Effector memory CD4-positive, alpha-beta T cell (primary cell): ENCODE data around the gene CSE1L.

Experiments used
- DNase-seq, 3 donors: peaks; one replicate each; pipeline ENCODE4 v3.0.0-alpha.2; 2020
- H3K27ac ChIP-seq: 2 replicates; pipeline ENCODE4 v1.7.0; 2013; ENCODE audit warnings: mild to moderate bottlenecking, low read length, moderate library complexity; ENCODE audit not compliant: insufficient read depth, poor library complexity, severe bottlenecking
- H3K27me3 ChIP-seq: replicated peaks from 2 replicates; pipeline ENCODE4 v1.7.0; 2013; ENCODE audit warnings: mild to moderate bottlenecking, low read length; ENCODE audit not compliant: insufficient read depth, control insufficient read depth, poor library complexity, severe bottlenecking
- H3K36me3 ChIP-seq: 2 replicates; pipeline ENCODE4 v1.7.0; 2013; ENCODE audit warnings: mild to moderate bottlenecking, low read length, moderate library complexity; ENCODE audit not compliant: control insufficient read depth, insufficient read depth
- H3K4me1 ChIP-seq: 2 replicates; pipeline ENCODE4 v1.7.0; 2013; ENCODE audit warnings: low read length, mild to moderate bottlenecking; ENCODE audit not compliant: control insufficient read depth, insufficient read depth, poor library complexity, severe bottlenecking
- H3K4me3 ChIP-seq: 2 replicates; pipeline ENCODE4 v1.7.0; 2013; ENCODE audit warnings: low read length, low read depth, mild to moderate bottlenecking; ENCODE audit not compliant: insufficient read depth, poor library complexity, severe bottlenecking
- H3K9me3 ChIP-seq: 2 replicates; pipeline ENCODE4 v1.7.0; 2013; ENCODE audit warnings: mild to moderate bottlenecking, low read length, moderate library complexity; ENCODE audit not compliant: control insufficient read depth

Gene CSE1L

DNA sequence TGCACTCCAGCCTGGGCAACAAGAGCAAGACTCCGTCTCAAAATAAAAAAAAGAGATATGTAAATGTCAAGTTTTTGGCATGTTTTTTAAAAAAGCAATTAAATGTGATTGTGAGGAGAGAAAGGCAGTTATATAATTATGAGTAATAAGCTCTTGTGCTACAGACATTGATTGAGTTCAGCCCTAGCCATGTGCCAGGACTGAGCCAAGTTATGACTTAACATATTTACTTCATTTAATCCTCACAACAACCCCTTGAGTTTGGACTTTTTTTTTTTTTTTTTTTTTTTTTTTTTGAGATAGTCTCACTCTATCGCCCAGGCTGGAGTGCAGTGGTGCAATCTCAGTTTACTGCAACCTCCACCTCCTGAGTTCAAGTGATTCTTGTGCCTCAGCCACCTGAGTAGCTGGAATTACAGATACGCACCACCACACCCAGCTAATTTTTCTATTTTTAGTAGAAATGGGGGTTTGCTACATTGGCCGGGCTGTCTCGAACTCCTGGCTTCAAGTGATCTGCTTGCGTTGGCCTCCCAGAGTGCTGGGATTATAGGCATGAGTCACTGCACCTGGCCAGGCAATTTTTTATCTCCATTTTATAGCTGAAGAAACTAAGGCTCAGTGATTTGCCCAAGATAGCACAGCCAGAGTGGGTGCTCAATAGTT is 15.0 kb upstream of the CSE1L start:
- no peak for DNase-seq
- no peaks in the 10 kb centered on the region for H3K27me3 ChIP-seq
- no peak overlapping the region for H3K4me3 ChIP-seq
- no peaks in the 10 kb centered on the region for H3K4me1 ChIP-seq
- H3K9me3 ChIP-seq: no peaks in the 10 kb centered on the region
- no peak overlapping the region for H3K27ac ChIP-seq
- H3K36me3 ChIP-seq: peaks cover 52% of the 10 kb centered on the region

DNA sequence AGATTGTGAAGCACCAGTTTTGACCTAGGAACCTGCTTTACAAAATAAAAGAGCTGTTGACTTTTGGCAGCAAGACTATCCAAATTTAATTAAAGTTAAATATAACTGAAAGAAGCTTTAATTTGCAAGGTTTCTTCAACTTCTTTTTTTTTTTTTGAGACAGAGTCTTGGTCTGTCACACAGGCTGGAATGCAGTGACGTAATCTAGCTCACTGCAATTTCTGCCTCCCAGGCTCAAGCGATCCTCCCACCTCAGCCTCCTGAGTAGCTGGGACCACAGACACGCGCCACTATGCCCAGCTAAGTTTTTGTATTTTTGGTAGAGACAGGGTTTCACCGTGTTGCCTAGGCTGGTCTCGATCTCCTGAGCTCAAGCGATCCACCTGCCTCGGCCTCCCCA is 13.7 kb upstream of the CSE1L start:
- H3K9me3 ChIP-seq: no peaks in the 10 kb centered on the region
- no peaks in the 10 kb centered on the region for H3K27me3 ChIP-seq
- peaks cover 46% of the 10 kb centered on the region for H3K36me3 ChIP-seq
- H3K4me1 ChIP-seq: peaks cover under 1% of the 10 kb centered on the region
- H3K4me3 ChIP-seq: no peak overlapping the region
- DNase-seq: no peak
- no peak overlapping the region for H3K27ac ChIP-seq

GRCh38 chr20:49034070-49034732 is 11.9 kb upstream of the CSE1L start:
- Histone ChIP-seq H3K36me3 (peaks cover 30% of the 10 kb centered on the region), H3K9me3 (no peaks in the 10 kb centered on the region), H3K27me3 (no peaks in the 10 kb centered on the region), H3K4me3 (no peak overlapping the region), H3K27ac (no peak overlapping the region), H3K4me1 (peaks cover 14% of the 10 kb centered on the region)
- DNase-seq: no peak

GRCh38 chr20:49037962-49038387 is 8.1 kb upstream of the CSE1L start:
- H3K4me3 ChIP-seq: no peak overlapping the region
- peaks cover 14% of the 10 kb centered on the region for H3K4me1 ChIP-seq
- H3K27ac ChIP-seq: no peak overlapping the region
- peaks cover 20% of the 10 kb centered on the region for H3K36me3 ChIP-seq
- DNase-seq: no peak
- H3K27me3 ChIP-seq: no peaks in the 10 kb centered on the region
- no peaks in the 10 kb centered on the region for H3K9me3 ChIP-seq

- no peak for DNase-seq
- Histone ChIP-seq H3K9me3 (no peaks in the 10 kb centered on the region), H3K4me1 (peaks cover 14% of the 10 kb centered on the region), H3K36me3 (peaks cover 3% of the 10 kb centered on the region), H3K27ac (no peak overlapping the region), H3K4me3 (no peak overlapping the region), H3K27me3 (no peaks in the 10 kb centered on the region)
These were observed 6.3 kb upstream of the CSE1L start for GRCh38 chr20:49039854-49040253.

- Histone ChIP-seq H3K9me3 (no peaks in the 10 kb centered on the region), H3K27ac (no peak overlapping the region), H3K4me3 (no peak overlapping the region), H3K36me3 (no peaks in the 10 kb centered on the region), H3K27me3 (no peaks in the 10 kb centered on the region), H3K4me1 (peaks cover 16% of the 10 kb centered on the region)
- no peak for DNase-seq
These were observed 3.1 kb upstream of the CSE1L start for GRCh38 chr20:49043000-49043399.

DNA sequence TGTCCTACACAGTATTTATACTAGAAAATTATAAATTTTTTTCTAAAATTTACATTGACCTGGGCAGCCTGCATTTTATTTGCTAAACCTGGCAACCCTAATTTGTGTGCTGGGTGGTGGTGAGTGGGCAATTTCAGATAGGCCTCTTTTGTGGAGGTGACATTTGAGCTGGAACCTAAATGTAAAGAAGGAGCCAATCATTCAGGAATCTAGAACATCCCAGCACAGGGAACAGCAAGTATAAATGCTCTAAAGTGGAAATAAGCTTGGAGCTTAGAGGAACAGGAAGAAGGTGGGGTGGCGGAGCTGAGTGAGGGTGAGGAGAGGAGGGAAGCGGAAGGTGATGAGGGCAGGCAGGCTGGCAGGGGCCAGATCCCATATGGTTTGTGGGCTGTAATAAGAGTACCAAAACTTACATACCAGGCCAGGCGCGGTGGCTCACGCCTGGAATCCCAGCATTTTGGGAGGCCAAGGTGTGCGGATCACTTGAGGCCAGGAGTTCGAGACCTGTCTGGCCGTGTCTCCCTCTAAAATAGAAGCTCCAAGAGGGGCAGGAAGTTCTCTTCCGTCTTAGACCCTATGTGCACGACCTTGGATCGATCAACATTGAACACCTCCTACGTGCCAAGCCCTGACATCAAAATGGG is 549 bp upstream of the CSE1L start:
- peak in 1 of 3 donors; percentile 17 for DNase-seq

GRCh38 chr20:49052334-49052733 is 6.2 kb downstream of the CSE1L start:
- no peak for DNase-seq
- Histone ChIP-seq H3K4me3 (no peak overlapping the region), H3K9me3 (no peaks in the 10 kb centered on the region), H3K4me1 (no peaks in the 10 kb centered on the region), H3K36me3 (no peaks in the 10 kb centered on the region), H3K27ac (no peak overlapping the region), H3K27me3 (no peaks in the 10 kb centered on the region)

More for the DNA sequence above, 549 bp upstream of the CSE1L start:
- H3K27ac ChIP-seq: peak overlapping the region; percentile 93
- peak overlapping the region; percentile 95 for H3K4me3 ChIP-seq
- H3K4me1 ChIP-seq: peaks cover 8% of the 10 kb centered on the region
- H3K9me3 ChIP-seq: no peaks in the 10 kb centered on the region
- H3K27me3 ChIP-seq: no peaks in the 10 kb centered on the region
- H3K36me3 ChIP-seq: no peaks in the 10 kb centered on the region

GRCh38 chr20:49054056-49054643 is 8.0 kb downstream of the CSE1L start:
- peaks cover 1% of the 10 kb centered on the region for H3K36me3 ChIP-seq
- H3K9me3 ChIP-seq: no peaks in the 10 kb centered on the region
- H3K4me1 ChIP-seq: no peaks in the 10 kb centered on the region
- no peaks in the 10 kb centered on the region for H3K27me3 ChIP-seq
- no peak overlapping the region for H3K27ac ChIP-seq
- no peak for DNase-seq
- no peak overlapping the region for H3K4me3 ChIP-seq

DNA sequence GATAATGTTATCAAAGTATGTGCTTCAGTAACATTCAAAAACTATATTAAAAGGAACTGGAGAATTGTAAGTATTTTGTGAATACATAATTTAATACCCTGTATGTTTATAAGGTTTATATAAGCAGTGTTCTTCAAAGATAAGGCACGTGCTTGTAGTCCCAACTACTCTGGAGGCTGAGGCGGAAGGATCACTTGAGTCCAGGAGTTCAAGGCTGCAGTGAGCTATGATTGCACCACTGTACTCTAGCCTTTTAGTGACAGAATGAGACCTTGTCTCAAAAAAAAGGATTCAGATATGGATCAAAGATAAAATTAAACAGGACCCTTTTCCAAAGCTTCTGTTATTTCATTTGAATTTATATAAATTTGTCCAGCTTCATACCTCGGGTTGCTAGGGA is 17.2 kb downstream of the CSE1L start:
- DNase-seq: no peak
- Histone ChIP-seq H3K27me3 (no peaks in the 10 kb centered on the region), H3K36me3 (peaks cover 49% of the 10 kb centered on the region), H3K4me3 (no peak overlapping the region), H3K27ac (no peak overlapping the region), H3K4me1 (no peaks in the 10 kb centered on the region), H3K9me3 (no peaks in the 10 kb centered on the region)
